ENCODE results near the gene ZMYND19. TPM values are rescaled to one million over a fixed set of nuclear protein-coding genes. Genes with fewer than 3 reads are reported as not detected.
A peak's percentile ranks its signal among the peaks of the same experiment; 100 is the strongest.

The ZMYND19 gene
- total and polyA plus RNA-seq, 2 of the 8 experiments (the other 6 are each of a cell fraction or from before 2014, with no cell fraction given), result 42.4 to 58.7 TPM

GRCh38 chr9:137618105-137619067 lies 28.1 kb upstream of the ZMYND19 start, which contains the start of gene EHMT1 (continued):
- TF ChIP-seq RNF2 (IDR thresholded peaks at IDR 0.05; ENCODE audit: borderline replicate concordance, low read depth, low read length, missing control alignments, poor library complexity, severe bottlenecking) (no peak), HDAC6 (IDR thresholded peaks at IDR 0.05; ENCODE audit: low read depth, low read length) (no peak), SP1 (IDR thresholded peaks at IDR 0.05; ENCODE audit: low read depth, low read length) (no peak), EP300 (IDR thresholded peaks at IDR 0.05; ENCODE audit: borderline replicate concordance in 1 of 2, low read depth in 2 of 2, low read length in 2 of 2) (no peak), EZH2 (IDR thresholded peaks at IDR 0.05; ENCODE audit: low read depth, low read length, severe bottlenecking) (no peak), TAF7 (optimal IDR thresholded peaks at IDR 0.05; ENCODE audit: borderline replicate concordance, low read depth, low read length) (peak; percentile 40), BRCA1 (IDR thresholded peaks at IDR 0.05; ENCODE audit: low read depth, low read length) (no peak), SP4 (IDR thresholded peaks at IDR 0.05; ENCODE audit: low read length) (peak; percentile 72; the same call in 1 of the 2 replicates), SAP30 (IDR thresholded peaks at IDR 0.05; ENCODE audit: insufficient read depth, insufficient replicate concordance, low read length) (peak; percentile 24)

Data from H1 (cell line).